AG09319 (cell line): ENCODE results near the gene RUNX1.

Source experiments
- DNase-seq: peaks from one replicate; pipeline ENCODE4 v3.0.0-alpha.2; 2010; ENCODE audit warnings: low read depth; ENCODE audit errors: extremely low read depth
- CTCF ChIP-seq: IDR thresholded peaks from 2 replicates; pipeline ENCODE4 v1.5.1; 2011; ENCODE audit warnings: low read depth, mild to moderate bottlenecking, inconsistent platforms, low read length, moderate library complexity

The RUNX1 gene

DNA sequence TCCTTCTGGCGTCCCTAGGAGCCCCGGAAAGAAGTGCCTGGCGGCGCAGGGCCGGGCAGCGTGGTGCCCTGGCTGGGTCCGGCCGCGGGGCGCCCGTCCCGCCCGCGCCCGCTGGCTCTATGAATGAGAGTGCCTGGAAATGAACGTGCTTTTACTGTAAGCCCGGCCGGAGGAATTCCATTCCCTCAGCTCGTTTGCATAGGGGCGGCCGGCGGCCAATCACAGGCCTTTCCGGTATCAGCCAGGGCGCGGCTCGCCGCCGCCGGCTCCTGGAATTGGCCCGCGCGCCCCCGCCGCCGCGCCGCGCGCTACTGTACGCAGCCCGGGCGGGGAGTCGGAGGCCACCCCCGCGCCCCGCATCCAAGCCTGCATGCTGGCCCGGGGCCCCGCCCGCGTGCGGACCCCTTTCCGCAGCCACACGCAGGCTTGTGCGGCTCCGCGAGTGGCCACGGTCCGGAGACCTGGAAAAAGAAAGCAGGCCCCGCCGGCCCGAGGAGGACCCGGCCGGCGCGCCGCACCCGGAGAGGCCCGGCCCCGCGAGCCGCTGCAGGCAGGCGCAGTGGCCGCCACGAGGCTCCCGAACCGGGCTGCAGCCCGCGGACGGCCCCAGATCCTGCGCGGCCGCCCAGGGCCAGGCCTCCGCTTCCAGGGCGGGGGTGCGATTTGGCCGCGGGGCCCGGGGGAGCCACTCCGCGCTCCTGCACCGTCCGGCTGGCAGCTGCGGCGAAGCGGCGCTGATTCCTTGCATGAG is 160.4 kb downstream of the RUNX1 start:
- TF ChIP-seq CTCF, result no peak
- peak; percentile 93 for DNase-seq

- peak; percentile 91 for DNase-seq
- no peak for TF ChIP-seq CTCF
These were observed 161.2 kb downstream of the RUNX1 start for GRCh38 chr21:34887725-34888568.

- no peak for TF ChIP-seq CTCF
- no peak for DNase-seq
These were observed 162.0 kb downstream of the RUNX1 start for GRCh38 chr21:34887105-34887442.

DNA sequence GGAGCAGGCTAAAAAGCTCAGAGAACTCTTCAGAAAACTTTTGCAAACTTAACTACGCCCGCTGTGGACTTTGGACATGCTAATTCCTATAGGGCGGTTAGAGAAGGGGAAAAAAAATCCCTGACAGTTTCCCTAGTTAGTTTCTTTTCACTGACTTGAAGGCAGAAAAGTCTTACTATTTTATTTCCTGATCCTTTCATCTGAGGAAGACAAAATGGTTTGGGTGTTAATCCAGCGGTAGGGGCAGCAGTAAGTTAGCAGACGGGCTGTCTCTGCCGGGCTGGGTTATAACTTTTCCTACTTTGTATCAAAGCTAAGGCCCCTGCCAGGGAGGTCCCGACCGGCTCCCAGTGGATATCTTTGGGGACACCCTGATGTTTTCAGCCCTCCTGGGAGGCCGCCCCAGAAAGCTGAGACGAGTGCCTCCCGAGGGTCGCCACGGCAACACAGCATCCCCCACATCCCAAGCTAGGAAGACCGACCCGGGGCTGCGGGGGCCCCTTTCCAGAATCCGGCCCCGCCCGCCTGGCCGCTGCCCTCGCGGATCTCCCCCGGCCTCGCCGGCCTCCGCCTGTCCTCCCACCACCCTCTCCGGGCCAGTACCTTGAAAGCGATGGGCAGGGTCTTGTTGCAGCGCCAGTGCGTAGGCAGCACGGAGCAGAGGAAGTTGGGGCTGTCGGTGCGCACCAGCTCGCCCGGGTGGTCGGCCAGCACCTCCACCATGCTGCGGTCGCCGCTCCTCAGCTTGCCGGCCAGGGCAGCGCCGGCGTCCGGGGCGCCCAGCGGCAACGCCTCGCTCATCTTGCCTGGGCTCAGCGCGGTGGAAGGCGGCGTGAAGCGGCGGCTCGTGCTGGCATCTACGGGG is 162.6 kb downstream of the RUNX1 start:
- DNase-seq, result no peak
- no peak; the same call in 1 of the 2 replicates for TF ChIP-seq CTCF

GRCh38 chr21:34885626-34886239 is 163.4 kb downstream of the RUNX1 start:
- TF ChIP-seq CTCF, result no peak
- no peak for DNase-seq

DNA sequence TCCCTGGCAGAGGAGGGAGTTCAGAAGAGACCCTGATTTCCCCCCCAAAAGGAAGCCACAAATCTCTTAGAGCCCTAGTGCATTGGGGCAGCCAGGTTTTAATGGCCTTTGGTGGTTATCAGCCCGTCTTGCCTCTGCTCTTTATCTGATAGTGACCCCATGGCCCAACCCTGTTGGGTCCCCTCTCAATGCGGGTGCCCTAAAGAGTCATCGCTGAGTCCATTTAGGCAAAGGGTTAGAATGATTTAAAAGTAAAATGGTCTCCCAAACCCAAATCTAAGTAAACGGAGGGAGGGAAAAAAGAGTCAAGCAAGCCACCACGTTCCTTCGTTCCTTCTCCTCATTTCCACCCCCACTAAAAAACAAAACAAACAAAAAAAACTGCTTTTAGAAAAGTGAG is 164.0 kb downstream of the RUNX1 start:
- TF ChIP-seq CTCF, result no peak
- DNase-seq, result no peak
